Measurements from ENCODE around the gene BICC1. TPM values are rescaled to one million over a fixed set of nuclear protein-coding genes. Genes with fewer than 3 reads are reported as not detected.

The BICC1 gene
- total RNA-seq, 1 donor from 2014 or later: 9.3 TPM

DNA sequence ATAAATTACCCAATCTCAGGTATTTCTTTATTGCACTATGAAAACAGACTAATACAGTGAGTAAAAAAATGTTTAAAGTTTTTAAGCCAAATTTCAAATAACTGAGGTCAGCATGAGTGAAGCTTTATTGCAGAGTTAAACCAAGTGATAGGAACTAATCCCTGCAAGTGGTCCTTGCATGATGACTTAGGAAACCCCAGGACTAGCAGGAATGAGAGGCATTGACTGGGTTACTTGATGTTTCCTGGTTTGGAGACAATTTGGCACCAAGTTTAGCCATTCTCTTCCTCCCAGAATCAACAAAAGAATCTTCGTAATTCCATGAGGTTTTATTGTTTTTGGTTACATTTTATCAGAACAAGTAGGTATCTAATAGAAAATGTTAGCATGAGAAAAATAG is 194.2 kb downstream of the BICC1 start:
- DNase-seq (ENCODE audit: low spot score in 2 of 2, unreplicated experiment in 2 of 2): no peak
- no peak overlapping the region for H3K4me3 Mint-ChIP-seq
- TF ChIP-seq, protein P1, sequence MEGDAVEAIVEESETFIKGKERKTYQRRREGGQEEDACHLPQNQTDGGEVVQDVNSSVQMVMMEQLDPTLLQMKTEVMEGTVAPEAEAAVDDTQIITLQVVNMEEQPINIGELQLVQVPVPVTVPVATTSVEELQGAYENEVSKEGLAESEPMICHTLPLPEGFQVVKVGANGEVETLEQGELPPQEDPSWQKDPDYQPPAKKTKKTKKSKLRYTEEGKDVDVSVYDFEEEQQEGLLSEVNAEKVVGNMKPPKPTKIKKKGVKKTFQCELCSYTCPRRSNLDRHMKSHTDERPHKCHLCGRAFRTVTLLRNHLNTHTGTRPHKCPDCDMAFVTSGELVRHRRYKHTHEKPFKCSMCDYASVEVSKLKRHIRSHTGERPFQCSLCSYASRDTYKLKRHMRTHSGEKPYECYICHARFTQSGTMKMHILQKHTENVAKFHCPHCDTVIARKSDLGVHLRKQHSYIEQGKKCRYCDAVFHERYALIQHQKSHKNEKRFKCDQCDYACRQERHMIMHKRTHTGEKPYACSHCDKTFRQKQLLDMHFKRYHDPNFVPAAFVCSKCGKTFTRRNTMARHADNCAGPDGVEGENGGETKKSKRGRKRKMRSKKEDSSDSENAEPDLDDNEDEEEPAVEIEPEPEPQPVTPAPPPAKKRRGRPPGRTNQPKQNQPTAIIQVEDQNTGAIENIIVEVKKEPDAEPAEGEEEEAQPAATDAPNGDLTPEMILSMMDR (IDR thresholded peaks at IDR 0.05; ENCODE audit: unreplicated experiment): no peak
- H3K27me3 Mint-ChIP-seq (ENCODE audit: low read depth): peaks cover 1% of the 10 kb centered on the region
- no peak overlapping the region for H3K27ac Mint-ChIP-seq
- H3K9me3 Mint-ChIP-seq: peaks cover 9% of the 10 kb centered on the region
- peaks cover 26% of the 10 kb centered on the region for H3K4me1 Mint-ChIP-seq
- H3K36me3 Mint-ChIP-seq: peaks cover 4% of the 10 kb centered on the region

DNA sequence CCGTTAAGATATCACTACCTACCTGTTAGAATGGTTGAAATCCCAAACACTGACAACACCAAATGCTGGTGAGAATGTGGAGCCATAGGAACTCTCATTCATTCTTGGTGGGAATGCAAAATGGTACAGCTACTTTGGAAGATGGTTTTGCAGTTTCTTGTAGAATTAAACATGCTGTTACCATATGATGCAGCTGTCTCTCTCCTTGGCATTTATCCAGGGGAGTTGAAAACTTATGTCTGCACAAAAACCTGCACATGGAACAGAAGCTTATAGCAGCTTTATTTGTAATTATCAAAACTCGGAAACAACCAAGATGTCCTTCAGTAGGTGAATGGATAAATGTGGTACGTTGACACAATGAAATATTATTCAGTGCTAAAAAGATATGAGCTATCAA is 199.5 kb downstream of the BICC1 start:
- Mint-ChIP-seq H3K4me3 (no peak overlapping the region), H3K27ac (no peak overlapping the region), H3K36me3 (peaks cover 2% of the 10 kb centered on the region), H3K27me3 (ENCODE audit: low read depth) (peaks cover 1% of the 10 kb centered on the region), H3K9me3 (peaks cover 10% of the 10 kb centered on the region), H3K4me1 (peaks cover 5% of the 10 kb centered on the region)
- DNase-seq (ENCODE audit: low spot score in 2 of 2, unreplicated experiment in 2 of 2): no peak
- TF ChIP-seq, protein P1 (IDR thresholded peaks at IDR 0.05; ENCODE audit: unreplicated experiment): no peak

DNA sequence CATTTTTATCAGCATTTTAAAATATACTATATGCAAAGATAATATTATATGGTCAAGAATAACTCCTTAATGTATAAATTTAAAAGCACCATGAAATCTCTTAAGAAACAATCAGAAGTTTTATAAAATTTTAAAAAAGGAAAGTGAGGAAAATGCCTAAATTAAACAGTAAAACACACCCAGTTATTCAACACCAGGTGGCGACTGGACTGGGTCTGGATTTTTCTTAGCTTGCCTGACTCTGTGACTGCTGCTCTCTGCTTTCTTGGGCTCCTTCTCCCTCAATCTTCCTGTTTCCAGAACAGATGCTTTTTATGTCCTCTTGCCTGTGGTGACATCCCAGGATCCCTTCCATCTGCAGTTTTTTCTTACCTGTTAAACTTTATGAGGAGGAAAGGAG is 200.3 kb downstream of the BICC1 start:
- Mint-ChIP-seq H3K27ac (no peak overlapping the region), H3K4me3 (no peak overlapping the region), H3K36me3 (no peaks in the 10 kb centered on the region), H3K9me3 (peaks cover 8% of the 10 kb centered on the region), H3K27me3 (ENCODE audit: low read depth) (peaks cover 1% of the 10 kb centered on the region), H3K4me1 (peaks cover 5% of the 10 kb centered on the region)
- TF ChIP-seq, protein P1 (IDR thresholded peaks at IDR 0.05; ENCODE audit: unreplicated experiment): peak; percentile 30
- DNase-seq (ENCODE audit: low spot score in 2 of 2, unreplicated experiment in 2 of 2): no peak

DNA sequence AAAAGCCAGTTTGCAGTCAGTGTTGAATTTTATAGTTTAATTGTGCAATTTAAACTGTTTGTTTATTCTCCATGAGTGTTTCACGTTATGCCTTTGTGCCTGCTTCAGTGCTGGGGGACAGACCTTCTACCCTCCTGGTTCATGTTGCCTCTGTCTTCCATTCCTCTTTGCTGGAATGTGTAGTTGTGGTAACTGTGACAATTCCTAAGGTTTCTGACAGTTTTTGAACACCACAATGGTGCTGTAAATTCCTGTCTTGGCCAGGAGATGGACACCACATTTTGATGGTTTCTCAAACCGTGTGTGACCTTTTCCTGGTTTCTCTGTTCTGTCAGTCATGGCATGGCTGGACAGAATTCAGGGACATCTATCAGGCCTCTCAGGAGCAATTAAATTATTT is 201.7 kb downstream of the BICC1 start:
- TF ChIP-seq, protein P1 (IDR thresholded peaks at IDR 0.05; ENCODE audit: unreplicated experiment): no peak
- Mint-ChIP-seq H3K27ac (no peak overlapping the region), H3K4me1 (peaks cover 5% of the 10 kb centered on the region), H3K27me3 (ENCODE audit: low read depth) (peaks cover 1% of the 10 kb centered on the region), H3K4me3 (no peak overlapping the region), H3K9me3 (peaks cover 8% of the 10 kb centered on the region), H3K36me3 (no peaks in the 10 kb centered on the region)
- no peak for DNase-seq (ENCODE audit: low spot score in 2 of 2, unreplicated experiment in 2 of 2)

DNA sequence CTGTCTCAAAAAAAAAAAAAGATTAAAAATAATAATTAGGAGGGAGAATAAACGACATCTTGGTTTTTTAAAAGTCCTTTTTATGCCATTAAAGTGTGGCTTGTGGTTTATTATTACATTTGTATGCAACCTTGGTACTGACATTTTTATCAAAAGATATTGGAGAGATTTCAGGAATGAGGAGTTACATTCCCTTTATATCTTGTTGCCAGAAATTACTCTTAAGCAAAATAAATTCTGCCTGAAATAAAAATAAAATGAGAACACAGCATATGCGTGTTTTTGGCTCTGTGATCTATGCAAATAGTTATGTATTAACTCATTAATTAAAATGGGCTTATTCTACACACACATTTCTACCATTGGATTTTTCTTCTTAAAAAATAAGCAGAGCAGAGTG is 202.4 kb downstream of the BICC1 start:
- TF ChIP-seq, protein P1 (IDR thresholded peaks at IDR 0.05; ENCODE audit: unreplicated experiment): no peak
- H3K27ac Mint-ChIP-seq: no peak overlapping the region
- no peaks in the 10 kb centered on the region for H3K36me3 Mint-ChIP-seq

DNA sequence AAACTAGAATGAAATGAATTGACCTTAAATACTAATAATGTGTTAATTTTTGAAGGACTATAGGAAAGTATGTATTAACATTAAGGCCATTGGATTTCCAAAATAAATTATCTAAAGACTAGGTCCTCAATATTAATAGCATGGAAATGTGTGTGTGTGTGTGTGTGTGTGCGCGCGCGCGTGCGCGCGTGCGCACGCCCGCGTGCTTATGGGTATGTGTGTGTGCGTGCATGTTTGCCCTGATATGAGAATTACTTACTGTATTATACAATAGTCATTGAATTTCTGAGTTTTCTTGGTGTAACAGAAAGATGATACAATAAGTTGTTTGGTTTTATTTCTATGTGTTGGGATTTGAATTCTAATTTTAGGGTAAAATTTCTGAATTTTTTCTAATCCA is 205.9 kb downstream of the BICC1 start:
- no peak for DNase-seq (ENCODE audit: low spot score in 2 of 2, unreplicated experiment in 2 of 2)
- Mint-ChIP-seq H3K27me3 (ENCODE audit: low read depth) (peaks cover 3% of the 10 kb centered on the region), H3K9me3 (peaks cover 8% of the 10 kb centered on the region), H3K4me1 (no peaks in the 10 kb centered on the region), H3K27ac (no peak overlapping the region), H3K36me3 (no peaks in the 10 kb centered on the region), H3K4me3 (no peak overlapping the region)
- TF ChIP-seq, protein P1 (IDR thresholded peaks at IDR 0.05; ENCODE audit: unreplicated experiment): no peak

More for the DNA sequence above, 202.4 kb downstream of the BICC1 start:
- peaks cover 8% of the 10 kb centered on the region for H3K9me3 Mint-ChIP-seq
- peaks cover 1% of the 10 kb centered on the region for H3K27me3 Mint-ChIP-seq (ENCODE audit: low read depth)
- H3K4me1 Mint-ChIP-seq: peaks cover 5% of the 10 kb centered on the region
- no peak overlapping the region for H3K4me3 Mint-ChIP-seq
- no peak for DNase-seq (ENCODE audit: low spot score in 2 of 2, unreplicated experiment in 2 of 2)

Data from mesothelial cell of epicardium (in vitro differentiated cells).